HG03571 (cell line): Measurements from ENCODE around the gene ZNF532.

ENCODE experiments used
- ATAC-seq: cut with Tn5 transposase; IDR thresholded peaks from one replicate; pipeline ENCODE4 v1.9.1; 2021; ENCODE audit not compliant: unreplicated experiment

Gene ZNF532

GRCh38 chr18:59033359-59033758 lies 168.7 kb downstream of the ZNF532 start:
- ATAC-seq: no peak

- no peak for ATAC-seq
These were observed 169.3 kb downstream of the ZNF532 start for GRCh38 chr18:59033974-59034373.

- ATAC-seq: no peak
These were observed 170.9 kb downstream of the ZNF532 start for GRCh38 chr18:59035591-59035990.
